HepG2 (cell line): Measurements from ENCODE around the gene BCL6. TPM values are rescaled to one million over a fixed set of nuclear protein-coding genes. Genes with fewer than 3 reads are reported as not detected.

Source experiments
- AFF4 ChIP-seq: sonication (generic); formaldehyde crosslinking; IDR thresholded peaks from 2 replicates; pipeline ENCODE4 v1.4.0; 2020; ENCODE audit warnings: missing genetic modification reagents
- ARID3A ChIP-seq: IDR thresholded peaks from 2 replicates; pipeline ENCODE4 v1.6.1; 2012; ENCODE audit warnings: low read depth, low read length, improper control_type of control experiment
- CBFB ChIP-seq: sonication (generic); formaldehyde crosslinking; IDR thresholded peaks from 2 replicates; pipeline ENCODE4 v1.4.0; 2020; ENCODE audit warnings: missing genetic modification reagents
- NFAT5 ChIP-seq: sonication (generic); formaldehyde crosslinking; IDR thresholded peaks from 2 replicates; pipeline ENCODE4 v1.4.0; 2020; ENCODE audit warnings: missing genetic modification reagents
- PATZ1 ChIP-seq: sonication (generic); formaldehyde crosslinking; IDR thresholded peaks from 2 replicates; pipeline ENCODE4 v1.4.0; 2020; ENCODE audit warnings: missing genetic modification reagents
- RARG ChIP-seq: sonication (generic); formaldehyde crosslinking; IDR thresholded peaks from 2 replicates; pipeline ENCODE4 v1.4.0; 2020; ENCODE audit warnings: low read depth, mild to moderate bottlenecking, missing genetic modification reagents
- SMAD9 ChIP-seq: sonication (generic); formaldehyde crosslinking; IDR thresholded peaks from 2 replicates; pipeline ENCODE4 v1.5.1; 2020; ENCODE audit warnings: mild to moderate bottlenecking, missing genetic modification reagents
- ZEB1 ChIP-seq: IDR thresholded peaks from 2 replicates; pipeline ENCODE4 v1.6.1; 2012; ENCODE audit warnings: mild to moderate bottlenecking, low read depth, inconsistent platforms; ENCODE audit not compliant: insufficient replicate concordance
- ZHX1 ChIP-seq: sonication (generic); formaldehyde crosslinking; IDR thresholded peaks from 2 replicates; pipeline ENCODE4 v1.8.1; 2022; ENCODE audit warnings: low read depth, mild to moderate bottlenecking, missing genetic modification reagents
- ZNF24 ChIP-seq: fragments of 450-650 bp; IDR thresholded peaks from 2 replicates; pipeline ENCODE4 v1.6.1; 2017; ENCODE audit warnings: antibody characterized with exemption, mild to moderate bottlenecking
- ZNF549 ChIP-seq: sonication (generic); formaldehyde crosslinking; IDR thresholded peaks from 2 replicates; pipeline ENCODE4 v1.5.0; 2020; ENCODE audit warnings: missing genetic modification reagents
- ZNF747 ChIP-seq: sonication (generic); formaldehyde crosslinking; IDR thresholded peaks from 2 replicates; pipeline ENCODE4 v1.8.1; 2023; ENCODE audit warnings: missing genetic modification reagents, mild to moderate bottlenecking, borderline replicate concordance
- polyA plus RNA-seq, 8 experiments: library from polyadenylated mRNA; depleted of rRNA in 3 of 8; stranded (reverse) in 7 of 8; unstranded in 1 of 8; fragments of >200 nt; fragmentation: Illumina TruSeq in 4 of 8; extraction: Trizol in 4 of 8; gene quantifications; 2 replicates each; pipeline versions ENCODE4 v1.2.1 to v1.2.3, GENCODE V29; 2011 to 2016; ENCODE audit warnings: low read depth in 4 of 8, missing spikeins in 1 of 8, mixed read lengths in 1 of 8; ENCODE audit not compliant: insufficient read depth in 1 of 8
- total RNA-seq, 5 experiments: library from RNA; depleted of rRNA; stranded (reverse); fragments of >200 nt; fragmentation: Illumina TruSeq; extraction: Trizol; gene quantifications; 2 replicates each; pipeline ENCODE4 v1.2.3, GENCODE V29; 2016; ENCODE audit warnings: low read depth in 1 of 5

The BCL6 gene
- total and polyA plus RNA-seq, 2 of the 13 experiments (the other 11 are each of a cell fraction or from before 2014, with no cell fraction given) = 21.2 to 53.7 TPM

- TF ChIP-seq ZHX1 (no peak; the same call in 1 of the 2 replicates), ZNF549 (CRISPR knock-in tag) (no peak), ARID3A (peak; percentile 73), CBFB (CRISPR knock-in tag) (0 out of 2 replicates have a peak, but pooled peaks have one; percentile 32), NFAT5 (no peak), SMAD9 (no peak), ZEB1 (no peak), ZNF24 (no peak), PATZ1 (CRISPR knock-in tag) (peak; percentile 85), RARG (CRISPR knock-in tag) (no peak), ZNF747 (CRISPR knock-in tag) (no peak), AFF4 (CRISPR knock-in tag) (peak; percentile 46; the same call in 1 of the 2 replicates)
These were observed 25.5 kb downstream of the BCL6 start (continued) for GRCh38 chr3:187719628-187720336.
